OCI-LY7 (cell line): ENCODE measurements around the gene C9. TPM values are rescaled to one million over a fixed set of nuclear protein-coding genes. Genes with fewer than 3 reads are reported as not detected.

Experiments
- BruUV-seq: library from RNA; stranded (reverse); fragments of 400-500 nt; replicated peaks from 2 replicates; lab custom pipeline; 2021; lab: Mats Ljungman, UMichigan
- CTCF ChIA-PET: fragments of 300-600 bp; sonication (Branson Sonifier 250); formaldehyde crosslinking; loops from one replicate; lab custom pipeline; 2022; ENCODE audit warnings: antibody characterized with exemption; ENCODE audit not compliant: unreplicated experiment; lab: Charles Lee
- POLR2A ChIA-PET: fragments of 300-600 bp; sonication (Branson Sonifier 250); formaldehyde crosslinking; loops from one replicate; lab custom pipeline; 2022; ENCODE audit warnings: antibody characterized with exemption; lab: Charles Lee
- DNase-seq: peaks from one replicate; pipeline ENCODE4 v3.0.0-alpha.2; 2015; ENCODE audit warnings: low spot score
- H2AFZ ChIP-seq: fragments of 200-600 bp; sonication (generic), shearing (Covaris generic); 2 replicates; pipeline ENCODE4 v1.6.1; 2014; ENCODE audit warnings: mild to moderate bottlenecking, antibody characterized with exemption, low read length, moderate library complexity
- H3K27ac ChIP-seq: fragments of 200-600 bp; sonication (generic); 2 replicates; pipeline ENCODE4 v1.5.1; 2014; ENCODE audit warnings: mixed run types, low read depth, mild to moderate bottlenecking, moderate library complexity, low read length, inconsistent platforms; ENCODE audit not compliant: poor library complexity, severe bottlenecking
- H3K36me3 ChIP-seq: fragments of 200-600 bp; sonication (generic); 2 replicates; pipeline ENCODE4 v1.6.1; 2014; ENCODE audit warnings: mild to moderate bottlenecking, antibody characterized with exemption, low read length, moderate library complexity, mixed read lengths; ENCODE audit not compliant: insufficient read depth
- H3K4me1 ChIP-seq: fragments of 200-600 bp; sonication (generic); 2 replicates; pipeline ENCODE4 v1.5.1; 2014; ENCODE audit warnings: mild to moderate bottlenecking, low read length; ENCODE audit not compliant: insufficient read depth, poor library complexity, severe bottlenecking
- H3K4me2 ChIP-seq: fragments of 200-600 bp; sonication (generic); 2 replicates; pipeline ENCODE4 v1.6.1; 2014; ENCODE audit warnings: mild to moderate bottlenecking, low read length
- H3K4me3 ChIP-seq: fragments of 200-600 bp; sonication (generic); 2 replicates; pipeline ENCODE4 v1.5.1; 2014; ENCODE audit warnings: mild to moderate bottlenecking, low read depth, low read length; ENCODE audit not compliant: poor library complexity, severe bottlenecking
- H3K79me2 ChIP-seq: fragments of 200-600 bp; sonication (generic); 2 replicates; pipeline ENCODE4 v1.6.1; 2016; ENCODE audit warnings: low read depth, mild to moderate bottlenecking, low read length, moderate library complexity, mixed read lengths; ENCODE audit not compliant: insufficient read depth
- H3K9me2 ChIP-seq: fragments of 200-600 bp; sonication (generic); 2 replicates; pipeline ENCODE4 v1.6.1; 2016; ENCODE audit warnings: mild to moderate bottlenecking, low read length, mixed read lengths; ENCODE audit not compliant: insufficient read depth
- H3K9me3 ChIP-seq: fragments of 200-600 bp; sonication (generic); 2 replicates; pipeline ENCODE4 v1.6.1; 2014; ENCODE audit warnings: mild to moderate bottlenecking, mixed run types, low read length, mixed read lengths
- H4K20me1 ChIP-seq: fragments of 200-600 bp; sonication (generic); 2 replicates; pipeline ENCODE4 v1.6.1; 2014; ENCODE audit warnings: mild to moderate bottlenecking, antibody characterized with exemption, low read length, moderate library complexity, mixed read lengths; ENCODE audit not compliant: insufficient read depth
- CTCF ChIP-seq: fragments of 200-600 bp; sonication (generic); conservative IDR thresholded peaks from 2 replicates; pipeline ENCODE4 v1.5.1; 2014; ENCODE audit warnings: mild to moderate bottlenecking, antibody characterized with exemption, low read length, moderate library complexity, mixed read lengths
- EZH2phosphoT487 ChIP-seq: fragments of 200-600 bp; sonication (generic); IDR thresholded peaks from 2 replicates; pipeline ENCODE4 v1.6.1; 2018; ENCODE audit warnings: low read depth, borderline replicate concordance, mild to moderate bottlenecking, mixed run types, antibody characterized with exemption, low read length, moderate library complexity, mixed read lengths
- intact Hi-C: fragments of 100-400 bp; cut with micrococcal nuclease; formaldehyde crosslinking; loops from one replicate; pipeline ENCODE4 v1.10.0; 2022; ENCODE audit not compliant: unreplicated experiment
- total RNA-seq, 2 experiments: library from RNA; depleted of rRNA in 1 of 2; stranded (reverse); fragments of >200 nt in 1 of 2; shearing (Covaris generic) in 1 of 2; gene quantifications; 2 replicates each; pipeline ENCODE4 v1.2.3, GENCODE V29; 2014 to 2022

The C9 gene
- total RNA-seq, 2 experiments from 2014 or later = not detected

- intact Hi-C loops = no loop called here
- Histone ChIP-seq H3K4me3 (no peak overlapping the region), H3K9me2 (no peaks in the 10 kb centered on the region), H2AFZ (no peak overlapping the region), H4K20me1 (no peaks in the 10 kb centered on the region), H3K79me2 (no peaks in the 10 kb centered on the region), H3K36me3 (no peaks in the 10 kb centered on the region), H3K4me2 (no peak overlapping the region), H3K9me3 (no peaks in the 10 kb centered on the region), H3K4me1 (no peaks in the 10 kb centered on the region), H3K27ac (no peak overlapping the region)
- POLR2A ChIA-PET = no interaction called here
- CTCF ChIA-PET = no interaction called here
- no peak for DNase-seq
- BruUV-seq = no TSS peak
- TF ChIP-seq EZH2phosphoT487 = no peak
- no peak for TF ChIP-seq CTCF
Measured at GRCh38 chr5:39260095-39260494, 104.2 kb downstream of the C9 start.

- no peak for TF ChIP-seq EZH2phosphoT487
- TF ChIP-seq CTCF = no peak
- no peaks in the 10 kb centered on the region for H4K20me1 ChIP-seq
- ChIA-PET POLR2A (no interaction called here), CTCF (no interaction called here)
- no peak overlapping the region for H2AFZ ChIP-seq
- no peaks in the 10 kb centered on the region for H3K36me3 ChIP-seq
- no peaks in the 10 kb centered on the region for H3K4me1 ChIP-seq
- H3K9me3 ChIP-seq = no peaks in the 10 kb centered on the region
- no peak overlapping the region for H3K27ac ChIP-seq
- H3K9me2 ChIP-seq = no peaks in the 10 kb centered on the region
- no TSS peak for BruUV-seq
- no peaks in the 10 kb centered on the region for H3K79me2 ChIP-seq
- no peak overlapping the region for H3K4me3 ChIP-seq
- intact Hi-C loops = no loop called here
- DNase-seq = no peak
- no peak overlapping the region for H3K4me2 ChIP-seq
Measured at GRCh38 chr5:39257554-39257953, 106.7 kb downstream of the C9 start.

GRCh38 chr5:39256477-39257235 is 107.6 kb downstream of the C9 start:
- Histone ChIP-seq H4K20me1 (no peaks in the 10 kb centered on the region), H3K36me3 (no peaks in the 10 kb centered on the region), H3K9me2 (no peaks in the 10 kb centered on the region), H2AFZ (no peak overlapping the region), H3K4me1 (no peaks in the 10 kb centered on the region), H3K4me3 (no peak overlapping the region), H3K9me3 (no peaks in the 10 kb centered on the region), H3K4me2 (no peak overlapping the region), H3K27ac (no peak overlapping the region), H3K79me2 (no peaks in the 10 kb centered on the region)
- POLR2A ChIA-PET = interaction anchor here (0.7 kb wide), 1 partner anchor 268 kb away, joined by 3 read pairs; no protein-coding TSS in a partner anchor
- TF ChIP-seq CTCF (no peak), EZH2phosphoT487 (no peak)
- no peak for DNase-seq
- CTCF ChIA-PET = no interaction called here
- no TSS peak for BruUV-seq
- intact Hi-C loops = no loop called here
